ENCODE results near the gene IL36B. TPM values are rescaled to one million over a fixed set of nuclear protein-coding genes. Genes with fewer than 3 reads are reported as not detected.

Gene IL36B
- total RNA-seq, 1 donor from 2014 or later: not detected

DNA sequence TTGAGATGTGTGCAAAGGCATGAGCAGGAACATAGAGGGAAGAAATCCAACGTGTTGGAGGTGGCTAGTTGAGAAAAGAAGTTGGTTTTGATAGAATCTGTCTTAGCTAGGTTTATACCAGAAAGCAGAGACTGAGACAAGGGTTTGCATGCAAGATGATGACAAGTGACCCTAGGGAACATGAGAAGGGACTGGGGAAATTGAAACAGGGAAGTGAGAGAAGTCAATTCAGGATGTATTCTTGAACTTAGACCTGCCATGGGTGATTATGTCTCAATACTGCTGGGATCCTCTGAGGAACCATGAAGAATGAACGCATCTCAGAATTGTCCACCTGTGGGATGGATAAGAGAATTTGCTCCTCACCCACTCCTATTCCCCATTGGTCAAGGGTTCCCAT lies 26.9 kb downstream of the IL36B start:
- Mint-ChIP-seq H3K27ac (no peak overlapping the region), H3K36me3 (ENCODE audit: low read depth) (no peaks in the 10 kb centered on the region), H3K27me3 (peaks cover 59% of the 10 kb centered on the region), H3K9me3 (peaks cover 6% of the 10 kb centered on the region), H3K4me3 (no peak overlapping the region), H3K4me1 (no peaks in the 10 kb centered on the region)
- intact Hi-C loops (cut with micrococcal nuclease): no loop called here
- DNase-seq: no peak

GRCh38 chr2:113024764-113025163 lies 27.9 kb downstream of the IL36B start:
- DNase-seq: no peak
- Mint-ChIP-seq H3K9me3 (peaks cover 6% of the 10 kb centered on the region), H3K27me3 (peaks cover 54% of the 10 kb centered on the region), H3K27ac (no peak overlapping the region), H3K4me3 (no peak overlapping the region), H3K4me1 (no peaks in the 10 kb centered on the region), H3K36me3 (ENCODE audit: low read depth) (no peaks in the 10 kb centered on the region)
- intact Hi-C loops (cut with micrococcal nuclease): no loop called here

DNA sequence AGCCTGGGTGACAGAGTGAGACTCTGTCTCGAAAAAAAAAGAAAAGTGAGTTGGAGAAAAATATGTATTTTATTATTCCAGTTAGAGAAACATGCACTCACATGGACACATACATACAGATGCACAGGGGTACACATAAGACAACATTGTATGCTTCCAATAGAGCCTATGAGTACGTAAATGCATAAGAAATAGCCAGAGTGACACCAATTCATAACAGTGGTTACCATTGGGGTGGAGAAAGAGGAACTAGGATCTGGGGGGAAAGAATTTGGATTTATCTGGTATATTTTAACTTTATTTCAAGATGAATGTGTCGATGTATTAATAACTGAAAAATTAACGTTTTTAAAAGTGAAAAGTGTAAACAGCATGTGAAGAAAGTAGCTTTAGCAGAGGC lies 31.4 kb downstream of the IL36B start:
- peaks cover 27% of the 10 kb centered on the region for H3K9me3 Mint-ChIP-seq
- H3K4me1 Mint-ChIP-seq: no peaks in the 10 kb centered on the region
- DNase-seq: no peak
- H3K4me3 Mint-ChIP-seq: no peak overlapping the region
- intact Hi-C loops (cut with micrococcal nuclease): no loop called here
- H3K36me3 Mint-ChIP-seq (ENCODE audit: low read depth): no peaks in the 10 kb centered on the region
- peaks cover 50% of the 10 kb centered on the region for H3K27me3 Mint-ChIP-seq
- no peak overlapping the region for H3K27ac Mint-ChIP-seq

DNA sequence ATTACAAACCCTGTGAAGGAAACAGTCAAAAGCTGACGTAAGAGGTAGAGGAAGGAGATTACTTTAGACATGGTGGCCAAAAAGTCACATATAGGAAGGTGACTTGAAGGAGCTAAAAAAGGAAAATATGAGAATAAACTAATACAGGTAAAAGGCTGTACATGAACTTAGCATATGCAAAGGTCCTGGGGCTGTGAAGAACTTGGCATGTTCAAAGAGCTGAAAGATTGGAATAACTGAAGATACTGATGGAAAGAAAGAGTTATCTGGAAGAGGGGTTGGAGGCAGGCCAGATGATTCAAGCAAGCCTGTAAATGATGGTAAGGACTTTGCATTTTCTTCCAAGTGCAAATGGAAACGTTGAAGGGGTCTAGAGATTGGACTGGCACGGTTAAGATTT lies 34.2 kb downstream of the IL36B start:
- peaks cover 5% of the 10 kb centered on the region for H3K4me1 Mint-ChIP-seq
- intact Hi-C loops (cut with micrococcal nuclease): no loop called here
- H3K9me3 Mint-ChIP-seq: peaks cover 23% of the 10 kb centered on the region
- no peak overlapping the region for H3K27ac Mint-ChIP-seq
- no peak for DNase-seq
- H3K27me3 Mint-ChIP-seq: peaks cover 32% of the 10 kb centered on the region
- H3K36me3 Mint-ChIP-seq (ENCODE audit: low read depth): no peaks in the 10 kb centered on the region
- no peak overlapping the region for H3K4me3 Mint-ChIP-seq

GRCh38 chr2:113015655-113016054 lies 37.0 kb downstream of the IL36B start:
- intact Hi-C loops (cut with micrococcal nuclease): no loop called here
- no peak for DNase-seq
- Mint-ChIP-seq H3K36me3 (ENCODE audit: low read depth) (no peaks in the 10 kb centered on the region), H3K9me3 (peaks cover 35% of the 10 kb centered on the region), H3K27me3 (peaks cover 29% of the 10 kb centered on the region), H3K27ac (no peak overlapping the region), H3K4me1 (peaks cover 7% of the 10 kb centered on the region), H3K4me3 (no peak overlapping the region)

DNA sequence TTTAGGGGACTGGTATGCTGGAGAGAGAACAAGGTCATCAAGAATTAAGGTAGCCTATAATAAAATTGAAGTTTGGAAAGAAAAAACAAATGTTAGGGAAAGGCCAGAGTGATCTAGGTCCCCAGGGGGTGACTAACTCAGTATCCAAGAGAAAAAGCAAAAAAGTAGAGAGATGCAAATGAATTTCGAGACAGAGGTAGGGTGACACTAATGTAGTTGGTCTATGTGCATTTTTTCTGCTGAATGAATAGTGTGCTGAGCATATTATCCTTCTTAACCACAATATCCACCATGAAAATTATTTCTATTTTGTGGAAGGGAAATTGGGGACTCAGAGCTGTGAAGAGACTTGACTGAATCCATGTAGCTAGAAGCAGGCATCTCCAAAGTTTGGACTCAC lies 37.6 kb downstream of the IL36B start:
- DNase-seq: no peak
- H3K4me1 Mint-ChIP-seq: peaks cover 8% of the 10 kb centered on the region
- H3K4me3 Mint-ChIP-seq: no peak overlapping the region
- H3K36me3 Mint-ChIP-seq (ENCODE audit: low read depth): no peaks in the 10 kb centered on the region
- peaks cover 35% of the 10 kb centered on the region for H3K9me3 Mint-ChIP-seq
- intact Hi-C loops (cut with micrococcal nuclease): no loop called here
- no peak overlapping the region for H3K27ac Mint-ChIP-seq
- peaks cover 31% of the 10 kb centered on the region for H3K27me3 Mint-ChIP-seq

GRCh38 chr2:113014067-113014466 lies 38.6 kb downstream of the IL36B start:
- Mint-ChIP-seq H3K36me3 (ENCODE audit: low read depth) (no peaks in the 10 kb centered on the region), H3K27me3 (peaks cover 31% of the 10 kb centered on the region), H3K9me3 (peaks cover 30% of the 10 kb centered on the region), H3K4me1 (peaks cover 10% of the 10 kb centered on the region), H3K4me3 (no peak overlapping the region), H3K27ac (no peak overlapping the region)
- DNase-seq: no peak
- intact Hi-C loops (cut with micrococcal nuclease): no loop called here

DNA sequence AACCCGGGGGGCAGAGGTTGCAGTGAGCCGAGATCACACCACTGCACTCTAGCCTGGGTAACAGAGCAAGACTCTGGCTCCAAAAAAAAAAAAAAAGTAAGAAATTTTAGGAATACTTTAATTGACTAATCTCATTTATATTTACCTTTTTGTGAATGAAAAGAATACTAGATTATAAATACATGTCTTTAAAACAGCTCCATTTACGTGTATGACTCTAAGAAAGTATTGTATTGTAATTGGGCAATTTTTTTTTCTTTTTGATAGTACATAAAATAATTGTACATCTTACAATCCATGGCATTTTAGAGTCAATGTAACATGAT lies 39.4 kb downstream of the IL36B start:
- peaks cover 25% of the 10 kb centered on the region for H3K27me3 Mint-ChIP-seq
- DNase-seq: no peak

GRCh38 chr2:113012436-113013335 lies 40.0 kb downstream of the IL36B start:
- H3K27me3 Mint-ChIP-seq: peaks cover 21% of the 10 kb centered on the region
- H3K36me3 Mint-ChIP-seq (ENCODE audit: low read depth): no peaks in the 10 kb centered on the region
- intact Hi-C loops (cut with micrococcal nuclease): no loop called here
- peaks cover 22% of the 10 kb centered on the region for H3K9me3 Mint-ChIP-seq
- H3K4me3 Mint-ChIP-seq: no peak overlapping the region
- no peak for DNase-seq
- no peak overlapping the region for H3K27ac Mint-ChIP-seq
- H3K4me1 Mint-ChIP-seq: peaks cover 10% of the 10 kb centered on the region

More for the DNA sequence above, 39.4 kb downstream of the IL36B start:
- intact Hi-C loops (cut with micrococcal nuclease): no loop called here
- Mint-ChIP-seq H3K4me3 (no peak overlapping the region), H3K36me3 (ENCODE audit: low read depth) (no peaks in the 10 kb centered on the region), H3K4me1 (peaks cover 10% of the 10 kb centered on the region), H3K9me3 (peaks cover 22% of the 10 kb centered on the region), H3K27ac (no peak overlapping the region)

- H3K27ac Mint-ChIP-seq: no peak overlapping the region
- peaks cover 11% of the 10 kb centered on the region for H3K27me3 Mint-ChIP-seq
- no peaks in the 10 kb centered on the region for H3K36me3 Mint-ChIP-seq (ENCODE audit: low read depth)
- intact Hi-C loops (cut with micrococcal nuclease): no loop called here
- H3K4me1 Mint-ChIP-seq: peaks cover 10% of the 10 kb centered on the region
- peaks cover 12% of the 10 kb centered on the region for H3K9me3 Mint-ChIP-seq
- DNase-seq: no peak
- no peak overlapping the region for H3K4me3 Mint-ChIP-seq
Measured at GRCh38 chr2:113011108-113011507, 41.6 kb downstream of the IL36B start.

- no peaks in the 10 kb centered on the region for H3K36me3 Mint-ChIP-seq (ENCODE audit: low read depth)
- no peak overlapping the region for H3K27ac Mint-ChIP-seq
- peaks cover 5% of the 10 kb centered on the region for H3K4me1 Mint-ChIP-seq
- peaks cover 12% of the 10 kb centered on the region for H3K9me3 Mint-ChIP-seq
- H3K27me3 Mint-ChIP-seq: peaks cover 11% of the 10 kb centered on the region
- peak; percentile 18 for DNase-seq
- intact Hi-C loops (cut with micrococcal nuclease): no loop called here
- H3K4me3 Mint-ChIP-seq: no peak overlapping the region
Measured at GRCh38 chr2:113010088-113010487, 42.6 kb downstream of the IL36B start.

- intact Hi-C loops (cut with micrococcal nuclease): no loop called here
- H3K4me3 Mint-ChIP-seq: no peak overlapping the region
- H3K4me1 Mint-ChIP-seq: peaks cover 5% of the 10 kb centered on the region
- no peaks in the 10 kb centered on the region for H3K36me3 Mint-ChIP-seq (ENCODE audit: low read depth)
- H3K27ac Mint-ChIP-seq: no peak overlapping the region
- peak; percentile 40 for DNase-seq
- peaks cover 12% of the 10 kb centered on the region for H3K9me3 Mint-ChIP-seq
- peaks cover 9% of the 10 kb centered on the region for H3K27me3 Mint-ChIP-seq
Measured at GRCh38 chr2:113009622-113010021, 43.0 kb downstream of the IL36B start.

DNA sequence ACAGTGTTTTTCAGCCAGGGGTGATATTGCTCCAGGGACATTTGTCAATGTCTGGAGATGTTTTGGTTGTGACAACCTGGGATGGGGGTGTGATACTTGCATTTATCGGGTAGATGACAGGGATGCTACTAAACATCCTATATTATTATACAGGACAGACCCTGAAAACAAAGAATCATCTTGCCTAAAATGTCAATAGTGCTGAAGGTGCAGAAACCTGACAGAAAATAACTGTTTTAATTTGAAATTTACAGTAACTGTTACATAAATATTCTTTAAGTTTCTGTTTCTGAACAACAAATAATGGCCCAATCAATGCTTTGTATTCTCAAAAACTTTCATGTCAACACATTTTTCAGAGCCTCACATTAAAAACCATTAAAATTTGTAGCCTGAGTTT lies 45.4 kb downstream of the IL36B start:
- Mint-ChIP-seq H3K4me1 (peaks cover 5% of the 10 kb centered on the region), H3K27me3 (peaks cover 9% of the 10 kb centered on the region), H3K27ac (no peak overlapping the region), H3K36me3 (ENCODE audit: low read depth) (no peaks in the 10 kb centered on the region), H3K9me3 (peaks cover 12% of the 10 kb centered on the region), H3K4me3 (no peak overlapping the region)
- peak; percentile 28 for DNase-seq
- intact Hi-C loops (cut with micrococcal nuclease): no loop called here

DNA sequence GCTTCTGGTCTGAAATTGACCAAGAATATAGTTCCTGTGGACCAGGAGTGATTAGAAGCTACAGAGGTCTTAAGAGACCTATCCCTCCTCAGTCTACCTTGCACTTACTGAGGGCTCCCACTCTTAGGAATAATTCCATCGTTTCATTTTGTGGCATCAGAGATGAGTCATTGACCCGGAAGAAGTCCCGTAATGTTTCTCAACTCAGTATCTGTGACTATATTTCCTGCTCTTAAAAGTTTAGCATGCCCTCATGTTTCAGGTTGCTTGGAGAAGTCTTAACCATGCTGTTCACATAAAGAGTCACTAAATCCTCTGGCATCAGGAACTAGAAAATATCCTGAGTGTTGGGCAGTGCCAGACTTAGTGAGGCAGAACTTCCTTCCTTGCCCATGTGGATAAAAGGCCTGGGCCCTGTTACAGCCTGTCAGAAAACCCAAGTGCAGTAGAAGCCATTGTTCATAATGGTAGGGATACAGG lies 47.6 kb downstream of the IL36B start, which contains the start of gene IL36A:
Gene IL36A, plus strand, starts transcription at position 430 of the 480 bp plus-strand sequence. CDS start 413 bp downstream, outside the sequence.
- no peak within 1 kb of the TSS for H3K27ac Mint-ChIP-seq
- H3K36me3 Mint-ChIP-seq (ENCODE audit: low read depth): peaks cover 6% of the 10 kb centered on the region
- peaks cover 18% of the 10 kb centered on the region for H3K9me3 Mint-ChIP-seq
- no peak within 1 kb of the TSS for H3K4me3 Mint-ChIP-seq
- peaks cover 2% of the 10 kb centered on the region for H3K4me1 Mint-ChIP-seq
- intact Hi-C loops (cut with micrococcal nuclease): no loop called here
- peaks cover 5% of the 10 kb centered on the region for H3K27me3 Mint-ChIP-seq
- no peak for DNase-seq

Measured in activated CD4-positive, alpha-beta T cell treated with anti-CD3 and anti-CD28 coated beads, Interleukin-2, amount 10 ng/mL, durations not matched to agents 24 days and 14 days (primary cell).